ENCODE data around the gene FLII.

DNA sequence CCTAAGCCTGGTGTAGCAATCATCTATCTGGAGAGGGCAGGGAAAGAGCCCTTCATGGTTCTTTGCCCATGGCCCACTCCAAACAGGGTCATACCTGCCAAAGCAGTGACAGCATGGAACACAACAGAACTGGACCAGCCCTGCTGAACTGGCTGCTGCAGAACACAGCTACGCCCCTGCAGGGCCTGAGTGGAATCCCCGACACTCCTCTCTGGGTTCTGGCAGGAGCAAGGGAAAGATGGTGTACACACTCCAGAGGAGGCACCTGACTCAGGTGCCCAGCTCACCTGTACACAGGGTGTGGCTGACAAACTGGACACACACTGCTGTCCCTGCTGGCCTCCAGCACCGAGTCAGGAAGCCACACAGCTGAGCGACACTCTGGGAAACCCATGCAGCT lies 21.7 kb upstream of the FLII start:
- no peak for TF ChIP-seq POLR2AphosphoS5 (IDR thresholded peaks at IDR 0.05; ENCODE audit: borderline replicate concordance, low read depth, low read length)
- TF ChIP-seq EZH2 (IDR thresholded peaks at IDR 0.05) = no peak
